Osteoblast (primary cell): Measurements from ENCODE around the gene ZNF526. TPM values are rescaled to one million over a fixed set of nuclear protein-coding genes. Genes with fewer than 3 reads are reported as not detected.

ENCODE experiments used
- DNase-seq: peaks from one replicate; pipeline ENCODE4 v3.0.0; 2011; ENCODE audit warnings: low spot score, mixed read lengths; ENCODE audit not compliant: insufficient read length; ENCODE audit errors: missing footprints
- H2AFZ ChIP-seq: 2 replicates; pipeline ENCODE4 v1.6.0; 2011; ENCODE audit warnings: mild to moderate bottlenecking, low read length
- H3K27ac ChIP-seq: 2 replicates; pipeline ENCODE4 v1.5.1; 2011; ENCODE audit warnings: mild to moderate bottlenecking, low read depth, low read length, moderate library complexity
- H3K27me3 ChIP-seq: 2 replicates; pipeline ENCODE4 v1.6.0; 2012; ENCODE audit warnings: mild to moderate bottlenecking, control low read depth, inconsistent platforms, low read length, moderate library complexity; ENCODE audit not compliant: insufficient read depth
- H3K36me3 ChIP-seq: 2 replicates; pipeline ENCODE4 v1.5.1; 2011; ENCODE audit warnings: mild to moderate bottlenecking, low read length, control low read depth, moderate library complexity; ENCODE audit not compliant: insufficient read depth
- H3K4me1 ChIP-seq: 2 replicates; pipeline ENCODE4 v1.5.1; 2011; ENCODE audit warnings: mild to moderate bottlenecking, low read length, control low read depth, moderate library complexity; ENCODE audit not compliant: insufficient read depth
- H3K4me2 ChIP-seq: 2 replicates; pipeline ENCODE4 v1.6.0; 2011; ENCODE audit warnings: mild to moderate bottlenecking, low read length; ENCODE audit not compliant: insufficient read depth
- H3K4me3 ChIP-seq: fragments of 200-600 bp; sonication (generic); 3 replicates; pipeline ENCODE4 v1.5.1; 2012; ENCODE audit warnings: mild to moderate bottlenecking, low read length, inconsistent platforms; ENCODE audit not compliant: insufficient read depth
- H3K79me2 ChIP-seq: 2 replicates; pipeline ENCODE4 v1.6.0; 2012; ENCODE audit warnings: mild to moderate bottlenecking, low read length, control low read depth, inconsistent platforms; ENCODE audit not compliant: insufficient read depth
- H3K9me3 ChIP-seq: 2 replicates; pipeline ENCODE4 v1.5.1; 2011; ENCODE audit warnings: low read depth, low read length, control low read depth
- H4K20me1 ChIP-seq: 2 replicates; pipeline ENCODE4 v1.6.0; 2012; ENCODE audit warnings: mild to moderate bottlenecking, low read length, control low read depth; ENCODE audit not compliant: insufficient read depth
- total RNA-seq: library from RNA; depleted of rRNA; stranded (reverse); fragments of >200 nt; gene quantifications from 2 replicates; pipeline ENCODE4 v1.2.3, GENCODE V29; 2012
- TF ChIP-seq, protein P1 (sequence below): IDR thresholded peaks from 2 replicates; pipeline ENCODE4 v1.5.1; 2011; ENCODE audit warnings: mild to moderate bottlenecking, low read depth, low read length, moderate library complexity; ENCODE audit errors: extremely low read depth

The ZNF526 gene
- total RNA-seq, 1 donor: 11.9 TPM

DNA sequence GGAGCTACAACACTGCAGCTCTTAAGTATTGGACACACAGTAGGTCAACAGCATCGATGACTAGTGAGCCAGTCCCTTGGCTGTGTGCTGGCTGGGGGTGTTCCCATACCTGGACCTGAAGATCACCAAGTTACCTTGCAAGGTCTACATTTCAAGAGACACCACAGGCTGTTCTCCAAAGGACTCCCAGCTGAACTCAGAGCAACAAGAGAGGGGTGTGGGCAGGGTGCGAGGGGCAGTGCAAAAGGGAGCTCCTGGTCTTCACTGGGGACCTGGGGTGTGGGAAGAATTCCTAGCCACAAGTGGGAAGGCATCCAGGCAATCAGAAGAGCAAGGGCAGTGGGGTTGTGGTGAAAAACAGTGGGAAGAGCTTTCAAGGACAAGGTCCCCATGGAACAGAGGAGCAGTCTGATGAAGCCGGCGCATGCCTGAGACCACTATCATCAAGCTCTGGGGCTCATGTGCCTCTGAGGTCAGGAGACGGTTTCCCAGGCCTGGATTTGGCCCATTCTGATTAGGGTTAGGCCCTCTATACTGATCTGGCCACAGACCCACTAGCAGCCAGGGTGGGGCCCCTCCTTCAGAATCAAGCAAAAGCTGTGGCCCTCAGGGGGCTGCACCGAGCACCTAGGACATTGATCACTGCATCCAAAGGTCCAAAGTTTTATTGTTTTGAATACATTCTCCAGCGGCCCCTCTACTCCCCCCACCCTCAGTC, 27.0 kb downstream of the ZNF526 start:
- TF ChIP-seq, protein P1, sequence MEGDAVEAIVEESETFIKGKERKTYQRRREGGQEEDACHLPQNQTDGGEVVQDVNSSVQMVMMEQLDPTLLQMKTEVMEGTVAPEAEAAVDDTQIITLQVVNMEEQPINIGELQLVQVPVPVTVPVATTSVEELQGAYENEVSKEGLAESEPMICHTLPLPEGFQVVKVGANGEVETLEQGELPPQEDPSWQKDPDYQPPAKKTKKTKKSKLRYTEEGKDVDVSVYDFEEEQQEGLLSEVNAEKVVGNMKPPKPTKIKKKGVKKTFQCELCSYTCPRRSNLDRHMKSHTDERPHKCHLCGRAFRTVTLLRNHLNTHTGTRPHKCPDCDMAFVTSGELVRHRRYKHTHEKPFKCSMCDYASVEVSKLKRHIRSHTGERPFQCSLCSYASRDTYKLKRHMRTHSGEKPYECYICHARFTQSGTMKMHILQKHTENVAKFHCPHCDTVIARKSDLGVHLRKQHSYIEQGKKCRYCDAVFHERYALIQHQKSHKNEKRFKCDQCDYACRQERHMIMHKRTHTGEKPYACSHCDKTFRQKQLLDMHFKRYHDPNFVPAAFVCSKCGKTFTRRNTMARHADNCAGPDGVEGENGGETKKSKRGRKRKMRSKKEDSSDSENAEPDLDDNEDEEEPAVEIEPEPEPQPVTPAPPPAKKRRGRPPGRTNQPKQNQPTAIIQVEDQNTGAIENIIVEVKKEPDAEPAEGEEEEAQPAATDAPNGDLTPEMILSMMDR: no peak
- peaks cover 50% of the 10 kb centered on the region for H3K79me2 ChIP-seq
- H3K27me3 ChIP-seq: no peaks in the 10 kb centered on the region
- H3K4me2 ChIP-seq: no peak overlapping the region
- H3K4me1 ChIP-seq: peaks cover 51% of the 10 kb centered on the region
- peak; percentile 97 for DNase-seq
- no peak overlapping the region for H3K4me3 ChIP-seq
- no peak overlapping the region for H2AFZ ChIP-seq
- peaks cover 29% of the 10 kb centered on the region for H4K20me1 ChIP-seq
- peaks cover 19% of the 10 kb centered on the region for H3K36me3 ChIP-seq
- peak overlapping the region; percentile 81 for H3K27ac ChIP-seq
- no peaks in the 10 kb centered on the region for H3K9me3 ChIP-seq

DNA sequence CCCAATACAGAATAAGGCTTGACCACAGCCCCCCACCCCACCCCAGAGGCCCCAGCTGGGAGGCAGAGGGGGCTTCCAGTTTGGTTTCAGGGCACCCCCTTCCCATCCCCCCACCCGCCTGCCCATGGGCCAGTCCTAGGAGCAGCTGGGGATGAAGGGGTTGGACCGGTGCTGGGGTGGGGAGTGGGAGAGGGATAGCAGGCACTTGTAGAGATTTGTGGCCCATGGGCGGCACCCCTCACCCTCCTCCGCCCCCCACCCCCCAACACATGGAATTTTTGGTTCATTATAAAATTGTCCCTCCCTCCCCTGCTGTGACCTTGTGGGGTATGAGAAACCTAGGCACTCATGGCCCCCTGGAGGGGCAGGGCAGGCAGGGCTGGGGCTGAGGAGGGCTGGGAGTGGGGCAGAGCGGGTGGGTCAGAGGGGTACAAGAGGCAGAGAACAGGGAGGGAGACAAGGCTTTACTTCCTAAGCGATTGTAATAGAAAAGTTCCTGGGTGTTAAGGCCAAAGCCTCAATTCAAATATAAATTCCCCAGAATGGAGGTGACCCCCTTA, 27.6 kb downstream of the ZNF526 start:
- peaks cover 57% of the 10 kb centered on the region for H3K4me1 ChIP-seq
- H3K4me3 ChIP-seq: no peak overlapping the region
- peak; percentile 66 for DNase-seq
- no peaks in the 10 kb centered on the region for H3K9me3 ChIP-seq
- no peak overlapping the region for H2AFZ ChIP-seq
- TF ChIP-seq, protein P1: no peak
- H3K27me3 ChIP-seq: no peaks in the 10 kb centered on the region
- peaks cover 19% of the 10 kb centered on the region for H3K36me3 ChIP-seq
- H4K20me1 ChIP-seq: peaks cover 29% of the 10 kb centered on the region
- peaks cover 56% of the 10 kb centered on the region for H3K79me2 ChIP-seq
- H3K4me2 ChIP-seq: no peak overlapping the region
- peak overlapping the region; percentile 81 for H3K27ac ChIP-seq

DNA sequence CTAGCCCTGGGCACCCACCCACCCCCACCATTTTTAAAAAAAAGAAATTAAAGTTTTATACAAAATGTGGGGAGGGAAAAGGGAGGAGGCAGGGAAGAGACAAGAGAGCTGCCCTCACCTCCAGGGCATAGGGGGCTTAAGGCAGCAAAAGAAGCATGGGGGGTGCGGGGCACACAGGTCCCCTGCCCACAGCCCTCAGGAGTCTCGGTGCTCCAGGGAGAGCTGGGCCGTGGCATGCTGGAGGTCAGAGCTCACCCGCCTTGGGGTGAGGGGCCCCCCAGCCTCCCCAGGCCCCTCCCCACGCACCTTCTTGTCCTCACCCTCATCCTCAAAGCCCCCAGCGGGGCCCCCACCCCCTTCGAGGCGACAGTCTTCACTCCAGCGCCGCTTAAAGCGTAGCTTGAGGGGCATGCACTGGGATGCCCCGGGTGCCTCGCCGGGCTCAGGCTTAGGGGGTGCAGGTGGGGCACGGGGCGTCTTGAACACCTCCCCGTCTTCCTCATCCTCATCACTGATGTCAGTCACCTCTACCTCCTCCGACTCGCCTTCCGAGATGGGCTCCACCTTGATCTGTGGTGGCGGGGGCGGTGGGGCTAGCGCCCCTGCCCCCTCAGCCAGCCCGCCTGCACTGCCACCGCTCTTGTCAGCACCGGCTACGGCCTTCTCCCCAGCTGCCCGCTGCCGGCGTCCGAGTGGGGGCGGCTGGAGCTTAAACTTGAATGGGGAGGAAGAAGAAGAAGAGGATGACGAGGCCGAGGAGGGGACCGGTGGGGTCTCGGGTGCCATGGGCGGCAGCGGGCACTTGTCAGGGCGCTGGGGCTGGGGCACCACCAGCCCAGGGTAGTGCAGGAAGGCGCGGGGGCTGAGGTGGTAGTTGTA, 28.4 kb downstream of the ZNF526 start:
- no peaks in the 10 kb centered on the region for H3K9me3 ChIP-seq
- H4K20me1 ChIP-seq: peaks cover 29% of the 10 kb centered on the region
- H2AFZ ChIP-seq: no peak overlapping the region
- peaks cover 61% of the 10 kb centered on the region for H3K4me1 ChIP-seq
- H3K27ac ChIP-seq: no peak overlapping the region
- TF ChIP-seq, protein P1: no peak
- DNase-seq: peak; percentile 68
- H3K27me3 ChIP-seq: no peaks in the 10 kb centered on the region
- H3K36me3 ChIP-seq: peaks cover 19% of the 10 kb centered on the region
- H3K79me2 ChIP-seq: peaks cover 64% of the 10 kb centered on the region
- H3K4me3 ChIP-seq: no peak overlapping the region
- H3K4me2 ChIP-seq: no peak overlapping the region
